ENCODE results near the gene NFYC.
A peak's percentile ranks its signal among the peaks of the same experiment; 100 is the strongest.
"Not testable (repeated sequence)": the region's sequence is repeated elsewhere in the genome, so short reads cannot be mapped to it uniquely, and the experiment has no call there.

Gene NFYC

DNA sequence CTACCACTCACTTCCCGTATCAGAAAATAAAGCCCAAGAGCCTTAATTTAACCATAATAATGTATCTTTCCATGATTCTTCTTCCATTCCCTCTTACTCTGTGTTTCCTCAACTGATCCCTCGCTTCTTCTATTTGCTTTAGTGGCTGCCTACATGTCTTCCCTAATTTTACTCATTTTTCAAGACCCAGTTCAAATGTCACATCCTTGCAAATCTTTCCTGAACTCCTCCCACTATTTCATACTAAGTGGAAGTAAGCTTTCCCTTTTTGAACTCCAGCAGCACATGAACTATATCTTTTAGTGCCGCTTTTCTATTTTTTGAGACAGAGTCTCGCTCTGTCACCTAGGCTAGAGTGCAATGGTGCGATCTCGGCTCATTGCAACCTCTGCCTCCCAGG lies 3.8 kb upstream of the NFYC start:
- H3K4me1 ChIP-seq (ENCODE audit: insufficient read depth, low read length): peaks cover 4% of the 10 kb centered on the region; the same call in 1 of the 2 replicates
- no peak overlapping the region for H3K9ac ChIP-seq (ENCODE audit: low read depth, low read length)
- H3K36me3 ChIP-seq (ENCODE audit: insufficient read depth, low read length): no peaks in the 10 kb centered on the region; the same call in none of the 2 replicates
- H3K9me3 ChIP-seq (ENCODE audit: control insufficient read depth, insufficient read depth, low read length): no peaks in the 10 kb centered on the region

DNA sequence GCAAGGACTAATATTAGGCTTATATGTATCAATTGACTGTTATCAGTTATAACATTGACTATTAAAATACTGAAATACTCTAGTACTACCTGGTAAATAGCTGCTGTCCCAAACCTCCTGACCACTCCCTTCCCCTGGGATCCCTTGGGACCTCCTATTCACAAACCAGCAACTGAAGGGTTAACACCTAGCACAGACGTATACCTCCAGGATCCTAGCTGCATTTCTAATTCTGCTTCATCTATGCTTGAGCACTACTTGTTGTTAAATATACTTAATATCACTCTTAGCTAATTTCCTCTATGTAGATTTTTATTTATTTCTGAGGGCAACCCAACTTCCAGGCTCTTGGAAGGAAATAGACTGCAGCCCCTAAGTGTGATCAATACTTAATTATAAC lies 1.8 kb upstream of the NFYC start:
- H3K36me3 ChIP-seq (ENCODE audit: insufficient read depth, low read length): no peaks in the 10 kb centered on the region; the same call in none of the 2 replicates
- peaks cover 7% of the 10 kb centered on the region for H3K4me1 ChIP-seq (ENCODE audit: insufficient read depth, low read length)
- H3K9me3 ChIP-seq (ENCODE audit: control insufficient read depth, insufficient read depth, low read length): no peaks in the 10 kb centered on the region
- no peak overlapping the region for H3K9ac ChIP-seq (ENCODE audit: low read depth, low read length)

DNA sequence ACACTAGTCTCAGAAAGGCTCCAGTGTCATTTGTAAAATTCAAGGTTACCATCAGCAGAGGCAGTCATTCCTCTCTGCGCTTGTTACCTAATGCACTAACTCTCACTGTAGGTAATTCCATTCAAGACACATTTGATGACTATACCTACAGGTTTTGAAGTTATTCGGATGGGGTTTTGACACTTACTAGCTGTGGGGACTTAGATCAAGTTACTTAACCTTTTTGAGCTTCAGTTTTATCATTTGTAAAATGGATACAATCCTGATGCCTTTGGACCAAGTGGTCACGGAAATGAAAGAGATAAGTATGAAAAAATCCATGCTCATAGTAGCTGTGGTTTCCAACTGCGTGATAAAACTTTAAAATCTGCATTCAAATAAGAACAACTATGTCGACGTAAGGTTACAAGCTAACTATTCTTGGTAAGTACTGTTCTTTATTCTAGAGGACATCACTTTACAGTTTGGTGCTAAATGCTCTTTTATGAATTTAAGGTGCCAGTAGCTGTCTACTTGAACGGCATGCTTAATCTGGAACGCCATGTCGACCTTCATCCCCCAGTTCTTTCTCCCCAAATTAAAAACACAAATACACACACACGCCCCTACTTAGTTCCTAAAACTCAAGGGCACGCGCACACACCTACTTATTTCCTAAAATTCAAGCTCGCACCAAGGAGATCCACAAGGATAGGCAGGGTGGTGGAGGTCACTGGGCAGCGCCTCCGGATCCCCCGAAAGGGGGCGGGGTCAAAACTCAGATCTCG lies 550 bp upstream of the NFYC start:
- Histone ChIP-seq H3K9ac (ENCODE audit: low read depth, low read length) (peak overlapping the region; percentile 94), H3K36me3 (ENCODE audit: insufficient read depth, low read length) (no peaks in the 10 kb centered on the region; the same call in 1 of the 2 replicates), H3K4me1 (ENCODE audit: insufficient read depth, low read length) (peaks cover 7% of the 10 kb centered on the region), H3K9me3 (ENCODE audit: control insufficient read depth, insufficient read depth, low read length) (no peaks in the 10 kb centered on the region)

DNA sequence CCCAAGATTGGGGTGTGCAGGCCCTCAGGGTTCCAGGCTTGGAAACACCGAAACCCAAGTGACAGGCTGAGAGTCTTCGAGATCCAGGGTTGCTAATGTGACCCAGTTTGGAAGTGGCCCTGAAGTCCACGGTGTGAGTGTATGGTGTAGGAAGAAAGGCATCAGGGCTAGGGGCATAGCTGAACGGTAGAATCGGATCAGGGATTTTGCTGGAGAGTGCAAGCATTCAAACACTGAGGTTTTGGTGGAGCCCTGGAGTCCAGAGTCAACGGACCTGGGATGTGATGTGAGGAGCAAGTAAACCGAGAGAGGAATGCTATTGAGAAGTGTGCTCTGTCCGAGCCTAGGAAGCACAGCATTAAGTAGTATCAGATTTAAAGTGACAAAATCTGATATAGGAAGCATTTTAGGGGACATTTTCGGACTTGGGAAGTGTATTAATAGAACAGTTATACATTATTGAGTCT lies 958 bp downstream of the NFYC start:
- Histone ChIP-seq H3K36me3 (ENCODE audit: insufficient read depth, low read length) (no peaks in the 10 kb centered on the region; the same call in 1 of the 2 replicates), H3K9ac (ENCODE audit: low read depth, low read length) (peak overlapping the region; percentile 94), H3K4me1 (ENCODE audit: insufficient read depth, low read length) (peaks cover 18% of the 10 kb centered on the region), H3K9me3 (ENCODE audit: control insufficient read depth, insufficient read depth, low read length) (no peaks in the 10 kb centered on the region)

DNA sequence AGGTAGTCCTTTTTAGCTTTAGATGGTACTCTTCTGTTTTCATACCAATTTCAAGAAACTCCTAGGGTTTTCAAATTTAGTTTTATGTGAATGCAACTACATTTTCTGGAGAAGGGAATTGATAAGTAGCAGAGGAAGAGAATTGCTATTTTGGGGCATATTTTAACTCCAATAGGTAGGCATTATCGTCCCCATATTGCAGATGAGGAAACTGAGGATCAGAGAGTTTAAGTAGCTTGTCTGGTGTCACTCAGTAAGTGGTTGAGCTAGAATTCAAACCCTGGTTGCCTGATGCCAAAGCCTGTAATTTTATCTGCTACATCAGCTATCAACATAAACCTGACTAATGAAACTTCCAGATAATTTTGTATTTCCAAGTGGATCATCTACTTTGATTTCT lies 1.9 kb downstream of the NFYC start:
- Histone ChIP-seq H3K4me1 (ENCODE audit: insufficient read depth, low read length) (peaks cover 18% of the 10 kb centered on the region), H3K9ac (ENCODE audit: low read depth, low read length) (0 out of 2 replicates have a peak overlapping the region, but pooled peaks have one; percentile 94), H3K9me3 (ENCODE audit: control insufficient read depth, insufficient read depth, low read length) (no peaks in the 10 kb centered on the region), H3K36me3 (ENCODE audit: insufficient read depth, low read length) (no peaks in the 10 kb centered on the region)

DNA sequence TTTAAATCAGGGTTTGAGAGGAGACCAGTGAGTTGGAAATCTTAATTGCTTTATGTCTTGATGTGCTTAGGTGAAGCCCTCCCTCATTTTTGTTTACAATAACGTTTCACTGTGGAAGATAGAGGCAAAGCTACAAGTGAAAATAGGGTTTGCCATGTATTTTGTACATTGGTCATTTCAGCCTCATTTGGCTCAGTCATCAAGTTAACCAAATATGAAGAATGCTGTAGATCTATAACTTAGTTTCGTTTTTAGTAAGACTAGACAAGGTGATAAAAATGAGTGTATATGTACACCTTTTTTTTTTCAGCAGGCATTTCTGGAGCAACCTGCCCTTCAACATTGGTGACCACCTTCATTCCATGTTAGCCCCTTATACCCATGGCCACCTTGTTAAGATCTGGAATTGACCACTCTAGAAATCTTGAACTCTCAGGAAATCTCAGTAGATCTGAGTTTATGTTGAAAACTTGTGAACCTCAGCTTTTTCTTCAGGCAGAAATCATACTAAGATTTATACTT lies 2.9 kb downstream of the NFYC start:
- H3K9ac ChIP-seq (ENCODE audit: low read depth, low read length): no peak overlapping the region
- H3K36me3 ChIP-seq (ENCODE audit: insufficient read depth, low read length): no peaks in the 10 kb centered on the region
- H3K9me3 ChIP-seq (ENCODE audit: control insufficient read depth, insufficient read depth, low read length): no peaks in the 10 kb centered on the region
- H3K4me1 ChIP-seq (ENCODE audit: insufficient read depth, low read length): peaks cover 18% of the 10 kb centered on the region

DNA sequence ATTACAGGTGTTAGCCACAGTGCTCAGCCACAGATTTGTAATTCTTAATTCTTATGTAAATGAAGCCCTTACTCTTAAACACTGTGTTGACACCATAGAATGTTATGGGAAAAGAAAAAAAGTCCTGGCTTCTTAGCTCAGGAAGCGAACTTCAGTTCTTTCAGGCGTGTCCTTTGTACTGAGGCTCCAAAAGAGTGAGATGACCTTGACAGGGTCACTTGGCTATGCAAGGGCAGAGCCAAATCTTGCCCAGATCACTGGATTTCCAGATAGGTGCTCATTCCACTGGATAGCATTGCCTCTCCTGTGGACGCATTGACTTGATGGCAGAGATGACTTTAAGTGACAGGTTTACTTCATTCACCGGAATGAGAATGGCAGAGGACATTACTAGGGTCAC lies 4.8 kb downstream of the NFYC start:
- H3K9ac ChIP-seq (ENCODE audit: low read depth, low read length): no peak overlapping the region
- no peaks in the 10 kb centered on the region for H3K9me3 ChIP-seq (ENCODE audit: control insufficient read depth, insufficient read depth, low read length)
- no peaks in the 10 kb centered on the region for H3K36me3 ChIP-seq (ENCODE audit: insufficient read depth, low read length)
- peaks cover 13% of the 10 kb centered on the region for H3K4me1 ChIP-seq (ENCODE audit: insufficient read depth, low read length)

DNA sequence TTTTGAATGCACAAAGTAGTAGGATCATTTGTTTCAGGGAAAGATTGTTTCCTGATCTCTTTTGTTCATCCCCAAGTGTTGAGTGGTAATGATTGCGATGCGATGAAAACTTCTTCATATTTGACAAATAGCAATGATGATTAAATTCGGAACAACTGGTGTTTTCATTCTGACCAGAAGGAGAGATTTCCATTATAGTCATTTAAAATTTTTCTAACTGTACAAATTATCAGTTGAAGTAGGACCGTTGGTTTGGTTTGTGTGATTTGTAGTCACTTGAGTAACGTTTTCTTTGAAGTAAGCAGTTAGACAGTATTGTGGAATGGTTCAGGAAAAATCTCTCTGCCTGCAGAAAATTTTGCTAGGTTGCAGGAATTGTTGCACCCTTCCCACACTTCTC lies 5.9 kb downstream of the NFYC start:
- Histone ChIP-seq H3K9me3 (ENCODE audit: control insufficient read depth, insufficient read depth, low read length) (no peaks in the 10 kb centered on the region), H3K9ac (ENCODE audit: low read depth, low read length) (no peak overlapping the region), H3K4me1 (ENCODE audit: insufficient read depth, low read length) (peaks cover 13% of the 10 kb centered on the region), H3K36me3 (ENCODE audit: insufficient read depth, low read length) (no peaks in the 10 kb centered on the region)

DNA sequence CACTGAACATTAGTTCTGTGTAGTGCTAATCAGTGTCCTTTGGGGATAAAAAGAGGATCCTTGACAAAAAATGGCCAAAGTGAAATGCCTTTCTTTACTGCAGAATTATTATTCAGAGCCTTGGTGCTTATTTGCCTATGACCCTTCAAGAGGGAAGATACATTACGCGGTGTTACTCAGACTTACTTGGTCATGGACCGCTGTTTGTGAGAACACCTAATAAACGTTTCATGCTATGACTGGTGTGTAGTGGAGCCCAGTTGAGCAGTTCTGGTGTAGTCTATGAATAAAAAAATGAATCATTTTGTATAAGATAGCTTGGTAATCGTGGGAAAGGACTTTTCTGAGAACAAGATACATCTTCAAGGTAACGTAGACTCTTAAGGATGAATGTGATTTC lies 8.3 kb downstream of the NFYC start:
- no peak overlapping the region for H3K9ac ChIP-seq (ENCODE audit: low read depth, low read length)
- no peaks in the 10 kb centered on the region for H3K36me3 ChIP-seq (ENCODE audit: insufficient read depth, low read length)
- peaks cover 22% of the 10 kb centered on the region for H3K4me1 ChIP-seq (ENCODE audit: insufficient read depth, low read length)
- no peaks in the 10 kb centered on the region for H3K9me3 ChIP-seq (ENCODE audit: control insufficient read depth, insufficient read depth, low read length)

DNA sequence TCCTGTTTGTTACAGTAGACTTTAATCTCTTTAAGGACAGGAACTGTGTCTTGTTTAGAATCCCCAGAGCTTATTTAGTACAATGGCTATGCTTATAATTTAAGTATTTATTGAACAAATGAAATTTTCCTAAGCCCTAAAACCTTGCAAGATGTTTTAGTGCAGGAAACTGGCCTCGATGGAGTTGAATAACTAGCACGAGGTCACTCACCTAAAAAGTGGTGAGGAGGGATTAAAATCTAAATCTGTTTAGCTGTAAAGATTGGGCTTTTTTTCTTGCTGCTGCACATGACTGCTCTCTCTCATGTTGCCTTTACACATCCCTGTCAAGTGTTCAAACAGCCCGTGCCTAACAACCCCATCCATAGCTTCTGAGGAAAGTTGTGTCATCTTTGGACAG lies 10.2 kb downstream of the NFYC start:
- H3K9me3 ChIP-seq (ENCODE audit: control insufficient read depth, insufficient read depth, low read length): no peaks in the 10 kb centered on the region
- peaks cover 22% of the 10 kb centered on the region for H3K4me1 ChIP-seq (ENCODE audit: insufficient read depth, low read length)
- no peak overlapping the region for H3K9ac ChIP-seq (ENCODE audit: low read depth, low read length)
- H3K36me3 ChIP-seq (ENCODE audit: insufficient read depth, low read length): no peaks in the 10 kb centered on the region

DNA sequence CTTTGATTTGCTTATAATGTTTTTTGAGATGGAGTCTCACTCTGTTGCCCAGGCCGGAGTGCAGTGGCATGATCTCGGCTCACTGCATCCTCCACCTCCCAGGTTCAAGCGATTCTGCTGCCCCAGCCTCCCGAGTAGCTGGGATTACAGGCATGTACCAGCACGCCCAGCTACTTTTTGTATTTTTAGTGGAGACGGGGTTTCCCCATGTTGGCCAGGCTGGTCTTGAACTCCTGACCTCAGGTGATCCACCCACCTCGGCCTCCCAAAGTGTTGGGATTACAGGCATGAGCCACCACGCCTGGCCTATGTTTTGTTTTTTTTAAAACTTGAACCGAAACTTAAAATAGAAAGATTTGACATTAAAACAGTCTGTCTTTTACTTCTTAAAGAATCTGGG lies 11.3 kb downstream of the NFYC start:
- H3K4me1 ChIP-seq (ENCODE audit: insufficient read depth, low read length): peaks cover 18% of the 10 kb centered on the region
- H3K36me3 ChIP-seq (ENCODE audit: insufficient read depth, low read length); H3K9ac ChIP-seq (ENCODE audit: low read depth, low read length); H3K9me3 ChIP-seq (ENCODE audit: control insufficient read depth, insufficient read depth, low read length): not testable (repeated sequence)

DNA sequence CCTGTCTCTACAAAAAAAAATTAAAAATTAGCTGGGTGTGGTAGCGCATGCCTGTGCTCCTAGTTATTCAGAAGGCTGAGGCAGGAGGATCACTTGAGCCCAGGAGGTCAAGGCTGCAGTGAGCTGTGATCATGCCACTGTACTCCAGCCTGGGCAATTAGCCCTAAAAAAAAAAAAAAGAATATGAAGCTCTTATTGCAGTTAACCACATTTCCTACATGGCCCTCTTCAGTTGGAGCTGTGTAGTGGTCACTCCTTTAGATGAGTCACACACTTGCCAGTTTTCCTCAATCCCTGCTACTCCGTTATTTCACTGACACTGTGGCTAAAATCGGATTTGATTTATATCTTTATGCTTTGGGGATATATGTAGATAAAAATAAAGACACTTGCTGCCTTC lies 11.8 kb downstream of the NFYC start:
- no peak overlapping the region for H3K9ac ChIP-seq (ENCODE audit: low read depth, low read length)
- H3K9me3 ChIP-seq (ENCODE audit: control insufficient read depth, insufficient read depth, low read length): no peaks in the 10 kb centered on the region
- H3K36me3 ChIP-seq (ENCODE audit: insufficient read depth, low read length): no peaks in the 10 kb centered on the region
- peaks cover 18% of the 10 kb centered on the region for H3K4me1 ChIP-seq (ENCODE audit: insufficient read depth, low read length)

DNA sequence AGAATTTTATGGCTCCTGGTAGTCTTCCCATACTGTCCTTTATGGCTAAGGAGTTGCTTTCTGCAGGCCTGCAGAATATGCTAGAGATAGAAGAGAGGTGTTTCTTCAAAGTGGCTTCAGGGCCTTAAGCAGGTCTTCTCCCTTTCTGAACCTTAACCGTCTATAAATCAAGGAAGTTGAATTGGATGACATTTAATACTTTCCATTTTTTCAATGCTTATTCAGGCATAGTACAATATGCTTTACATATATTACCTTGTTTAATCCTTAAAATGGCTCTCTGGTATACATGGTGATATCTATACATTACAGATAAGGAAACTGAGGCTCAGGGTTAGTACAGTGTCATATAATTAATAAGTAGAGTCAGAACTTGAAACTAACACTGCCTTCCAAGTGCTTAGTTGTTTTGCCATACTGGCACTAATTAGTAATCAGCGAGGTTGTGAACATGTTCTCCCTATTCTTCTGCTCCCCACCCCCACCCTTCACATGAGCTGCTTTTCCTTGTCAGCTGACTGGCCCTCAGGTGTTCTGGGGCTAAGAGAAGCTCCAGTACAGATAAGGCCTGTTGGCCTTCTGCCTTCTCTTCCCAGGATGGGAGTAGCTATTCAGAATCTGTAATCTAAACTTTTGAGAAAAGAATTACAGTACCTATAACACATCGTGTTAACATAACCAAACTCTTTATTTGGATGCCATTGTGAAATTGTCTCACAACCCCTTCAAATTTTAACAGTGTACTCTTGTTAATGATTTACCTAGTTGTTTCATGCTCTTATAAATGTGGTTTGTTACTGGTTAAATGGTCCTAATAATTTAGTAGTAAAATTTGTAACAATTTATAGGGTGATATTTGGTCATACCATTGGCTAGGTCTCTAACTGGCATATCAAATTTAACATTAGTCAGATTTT lies 13.6 kb downstream of the NFYC start:
- no peak overlapping the region for H3K9ac ChIP-seq (ENCODE audit: low read depth, low read length)
- no peaks in the 10 kb centered on the region for H3K36me3 ChIP-seq (ENCODE audit: insufficient read depth, low read length)
- H3K9me3 ChIP-seq (ENCODE audit: control insufficient read depth, insufficient read depth, low read length): no peaks in the 10 kb centered on the region
- H3K4me1 ChIP-seq (ENCODE audit: insufficient read depth, low read length): peaks cover 18% of the 10 kb centered on the region

DNA sequence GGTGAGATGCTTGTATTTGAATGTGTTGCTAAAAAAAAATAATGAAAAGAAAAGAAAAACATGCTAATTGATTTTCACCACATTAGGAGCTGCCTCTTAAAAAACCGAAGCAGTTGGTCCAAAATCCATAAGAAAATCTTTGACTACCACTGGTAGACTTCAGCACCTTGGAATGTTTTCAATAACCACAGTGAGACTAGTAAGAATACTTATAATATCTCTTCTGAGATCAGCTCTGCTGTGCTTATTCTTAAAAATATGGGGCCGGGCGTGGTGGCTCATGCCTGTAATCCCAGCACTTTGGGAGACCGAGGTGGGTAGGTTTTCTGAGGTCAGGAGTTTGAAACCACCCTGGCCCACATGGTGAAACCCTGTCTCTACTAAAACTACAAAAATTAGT lies 15.1 kb downstream of the NFYC start:
- Histone ChIP-seq H3K4me1 (ENCODE audit: insufficient read depth, low read length) (peaks cover 24% of the 10 kb centered on the region), H3K36me3 (ENCODE audit: insufficient read depth, low read length) (no peaks in the 10 kb centered on the region), H3K9me3 (ENCODE audit: control insufficient read depth, insufficient read depth, low read length) (no peaks in the 10 kb centered on the region), H3K9ac (ENCODE audit: low read depth, low read length) (no peak overlapping the region)
